CD4-positive, alpha-beta T cell treated with Interleukin-15 for 1 hour (primary cell): ENCODE data around the gene ANKRD13C.

Experiments
- DNase-seq: peaks from one replicate; pipeline ENCODE4 v3.0.0-alpha.2; 2020

ANKRD13C gene

DNA sequence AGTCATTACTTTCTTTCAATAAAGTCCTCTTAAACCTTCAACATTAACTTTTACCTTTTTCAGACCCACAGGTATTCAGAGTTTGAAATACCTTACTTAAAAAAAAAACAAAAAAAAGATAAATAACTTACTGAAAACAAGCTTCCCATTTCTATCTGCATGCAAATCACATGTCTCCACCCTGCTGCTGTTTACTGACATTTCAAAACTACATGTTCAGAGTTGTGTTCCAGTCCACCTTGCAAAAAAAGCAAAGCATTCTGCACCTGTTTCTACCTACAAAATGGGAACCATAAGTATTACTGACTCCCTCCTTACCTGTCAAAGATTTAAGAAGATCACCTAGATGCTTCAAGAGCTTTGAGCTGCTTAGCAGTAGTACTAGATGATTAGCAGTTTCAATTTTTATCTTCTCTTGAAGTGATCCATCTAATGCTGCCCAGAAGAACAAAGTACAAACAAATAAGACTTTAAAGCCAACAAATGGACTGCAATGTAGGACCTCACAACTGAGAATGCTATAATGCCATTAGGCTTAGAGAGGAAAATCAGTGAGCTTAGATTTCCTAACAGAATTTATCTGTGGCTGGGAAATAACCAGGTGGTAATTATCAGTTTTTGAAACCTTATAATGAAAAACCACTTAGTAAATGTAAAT lies 61.2 kb downstream of the ANKRD13C start:
- DNase-seq, result no peak

DNA sequence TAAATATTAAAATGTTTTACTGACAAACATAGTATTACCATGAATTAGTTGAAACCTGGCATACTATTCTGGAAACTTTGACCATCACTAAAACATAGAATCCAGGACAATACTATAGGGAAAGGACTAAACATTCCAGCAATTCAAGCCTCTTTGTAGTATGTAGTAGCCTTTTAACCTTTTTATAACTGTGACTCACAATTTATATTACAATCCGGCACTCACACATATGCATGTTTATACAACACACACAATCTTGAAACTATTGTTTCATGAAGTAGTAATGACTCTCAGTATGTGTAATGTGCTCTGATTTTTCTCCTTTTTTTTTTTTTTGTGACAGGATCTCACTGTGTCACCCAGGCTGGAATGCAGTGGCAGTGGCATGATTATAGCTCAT lies 64.3 kb downstream of the ANKRD13C start:
- no peak for DNase-seq

DNA sequence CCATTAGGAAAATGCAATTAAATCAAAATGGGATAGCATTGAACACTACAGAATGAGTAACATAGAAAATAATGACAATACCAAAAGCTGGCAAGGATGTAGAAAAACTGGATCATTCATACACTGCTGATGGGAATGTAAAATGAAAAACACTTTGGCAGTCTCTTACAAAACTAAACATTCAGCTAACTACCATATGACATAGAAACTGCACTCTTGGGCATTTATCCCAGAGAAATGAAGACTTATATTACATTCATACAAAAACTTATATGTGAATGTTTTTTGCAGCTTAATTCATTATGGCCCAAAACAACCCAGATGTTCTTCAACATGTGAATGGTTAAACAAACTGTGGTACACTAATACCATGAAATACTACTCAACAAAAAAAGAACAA lies 66.4 kb downstream of the ANKRD13C start:
- DNase-seq, result no peak

DNA sequence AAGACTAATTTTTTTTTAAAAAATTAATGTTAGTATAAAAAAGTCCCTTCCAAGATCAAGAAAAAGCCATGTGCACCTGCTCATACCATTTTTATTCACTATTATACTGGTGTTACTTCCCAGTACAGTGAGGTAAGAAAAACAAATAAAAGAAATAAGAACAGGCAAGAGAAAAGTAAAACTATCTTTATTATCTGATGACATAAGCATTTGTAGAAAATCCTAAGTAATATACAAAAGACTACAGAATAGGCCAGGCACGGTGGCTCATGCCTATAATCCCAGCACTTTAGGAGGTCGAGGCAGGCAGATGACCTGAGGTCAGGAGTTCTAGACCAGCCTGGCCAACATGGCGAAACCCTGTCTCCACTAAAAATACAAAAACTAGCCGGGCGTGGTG lies 68.1 kb downstream of the ANKRD13C start:
- no peak for DNase-seq

DNA sequence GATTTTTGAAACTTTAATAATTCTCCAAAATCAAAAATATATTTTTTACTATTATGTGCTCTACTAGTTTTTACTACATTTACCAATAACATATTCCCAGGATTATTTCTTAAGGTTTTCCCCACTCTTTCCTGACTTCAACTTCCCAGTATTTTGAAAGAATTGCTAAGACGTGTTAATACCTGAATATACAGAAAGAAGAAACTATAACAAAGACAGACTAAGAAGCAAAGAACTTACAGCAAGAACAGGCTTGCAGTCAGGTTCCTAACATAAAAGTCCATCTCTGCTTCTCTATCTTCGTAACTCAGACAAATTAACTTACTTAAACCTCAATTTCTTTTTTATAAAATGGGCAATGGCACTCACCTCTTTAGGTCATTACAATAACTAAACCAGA lies 70.2 kb downstream of the ANKRD13C start:
- DNase-seq, result no peak

DNA sequence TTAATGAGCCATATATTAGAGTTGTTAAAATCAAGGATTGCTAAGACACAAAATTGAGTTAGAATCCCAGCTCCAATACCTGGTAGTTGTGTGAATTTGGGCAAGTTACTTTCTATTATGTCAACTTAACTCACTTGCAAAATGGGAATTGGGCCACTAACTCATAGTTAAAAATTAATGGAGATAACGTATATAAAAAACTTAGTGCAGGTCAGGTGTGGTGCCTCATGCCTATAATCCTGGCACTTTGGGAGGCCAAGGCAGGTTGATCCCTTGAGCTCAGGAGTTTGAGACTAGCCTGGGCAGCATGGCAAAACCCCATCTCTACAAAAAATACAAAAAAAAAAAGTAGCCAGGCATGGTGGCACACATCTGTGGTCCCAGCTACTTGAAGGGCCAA lies 75.8 kb downstream of the ANKRD13C start:
- DNase-seq, result no peak

DNA sequence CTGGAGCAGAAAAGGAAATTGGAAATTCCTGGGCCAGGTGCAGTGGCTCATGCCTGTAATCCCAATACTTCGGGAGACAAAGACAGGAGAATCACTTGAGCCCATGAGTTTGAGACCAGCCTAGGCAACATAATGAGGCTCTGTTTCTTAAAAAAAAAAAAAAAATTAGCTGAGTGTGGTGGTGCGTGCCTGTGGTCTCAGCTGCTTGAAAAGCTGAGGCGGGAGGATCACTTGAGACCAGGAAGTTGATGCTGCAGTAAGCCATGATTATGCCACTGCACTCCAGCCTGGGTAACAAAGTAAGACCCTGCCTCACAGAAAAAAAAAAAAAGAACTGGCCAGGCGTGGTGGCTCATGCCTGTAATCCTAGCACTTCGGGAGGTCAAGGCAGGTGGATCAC lies 76.6 kb downstream of the ANKRD13C start:
- no peak for DNase-seq

DNA sequence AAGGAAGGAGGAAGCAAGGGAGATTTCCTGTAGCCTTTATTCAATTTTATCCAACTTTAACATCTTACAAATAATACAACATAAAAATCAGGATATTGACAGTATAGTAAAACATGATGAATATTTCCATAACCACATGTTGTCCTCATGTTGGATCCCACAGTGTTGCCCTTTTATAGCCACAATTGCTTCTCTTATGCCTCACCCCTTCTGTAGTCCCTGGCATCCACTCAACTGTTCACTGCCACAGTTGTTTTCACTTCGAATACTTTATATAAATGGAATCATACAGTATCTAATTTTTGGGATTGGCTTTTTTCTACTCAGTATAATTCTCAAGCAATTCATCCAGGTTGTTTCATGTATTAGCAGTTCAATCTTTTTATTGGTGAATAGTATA lies 88.6 kb downstream of the ANKRD13C start:
- no peak for DNase-seq

DNA sequence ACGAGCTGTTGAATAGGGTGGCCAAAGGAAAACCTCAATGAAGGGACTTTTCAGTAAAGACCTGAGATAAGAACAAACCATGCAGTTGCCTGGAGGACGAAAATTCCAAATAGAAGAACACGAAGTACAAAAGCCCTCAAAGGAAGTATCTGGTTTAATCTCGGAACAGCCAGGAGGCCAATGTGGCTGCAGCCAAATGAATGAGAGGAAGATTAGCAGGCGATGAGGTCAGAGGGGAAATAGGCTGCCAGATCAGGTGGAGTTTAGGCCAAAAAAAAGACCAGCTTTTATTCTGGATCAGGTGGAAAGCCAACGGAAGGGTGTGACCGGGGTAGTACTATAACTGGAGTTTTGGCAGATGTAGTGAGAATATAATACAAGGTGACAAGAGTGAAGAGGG lies 89.7 kb downstream of the ANKRD13C start:
- DNase-seq, result no peak

DNA sequence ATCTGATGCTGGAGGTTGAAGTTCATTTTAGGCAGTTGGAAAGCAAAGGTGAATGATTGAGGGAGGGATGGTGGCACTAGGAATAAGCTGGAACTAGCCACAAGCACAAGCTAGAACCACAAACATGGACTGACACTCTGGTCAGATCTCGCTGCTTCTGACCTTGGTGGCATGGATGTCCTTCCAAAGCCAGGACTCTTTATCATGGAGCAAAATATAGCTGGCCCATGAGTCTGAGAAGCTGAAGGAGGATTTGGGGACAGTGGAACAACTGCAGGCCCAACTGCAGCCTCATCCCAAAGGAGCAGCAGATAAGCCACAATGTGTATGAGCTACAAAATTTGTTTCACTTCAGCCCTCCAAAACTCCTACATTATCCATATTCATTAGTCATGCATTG lies 97.9 kb downstream of the ANKRD13C start:
- no peak for DNase-seq

DNA sequence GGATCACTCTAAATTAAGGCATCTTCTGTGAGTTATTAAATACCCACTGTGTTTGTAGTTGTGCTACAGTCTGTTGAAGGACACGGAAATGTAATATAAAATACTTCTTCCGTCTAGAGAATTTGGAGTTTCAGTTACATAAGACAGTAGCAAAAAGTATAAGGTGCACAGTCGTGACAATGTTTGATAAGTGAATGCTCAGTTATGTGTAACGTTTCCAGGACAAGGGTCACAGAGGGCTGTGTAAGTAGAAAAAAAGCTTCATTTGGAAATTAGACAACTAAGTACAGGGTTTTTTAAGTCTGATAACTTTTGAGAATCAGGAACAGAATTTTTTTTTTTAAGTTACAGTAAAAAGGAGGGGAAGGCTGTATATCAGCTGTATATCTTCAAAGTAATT lies 105.8 kb downstream of the ANKRD13C start:
- DNase-seq, result no peak

DNA sequence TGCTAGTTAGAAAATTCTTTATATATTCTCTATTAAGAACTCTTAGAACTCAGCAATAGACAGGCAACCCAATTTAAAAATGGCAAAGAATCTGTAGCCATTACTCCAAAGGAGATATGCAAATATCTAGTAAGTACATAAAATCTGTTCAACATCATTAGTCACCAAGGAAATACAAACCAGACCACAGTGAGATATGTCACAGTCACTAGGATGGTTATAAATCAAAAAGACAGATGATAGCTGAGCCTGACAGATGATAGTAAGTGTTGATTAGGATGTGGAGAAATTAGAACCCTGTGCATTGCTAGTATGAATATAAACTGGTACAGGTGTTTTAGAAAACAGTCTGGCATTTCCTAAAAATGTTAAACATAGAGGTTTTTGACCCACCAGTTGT lies 106.8 kb downstream of the ANKRD13C start:
- no peak for DNase-seq

DNA sequence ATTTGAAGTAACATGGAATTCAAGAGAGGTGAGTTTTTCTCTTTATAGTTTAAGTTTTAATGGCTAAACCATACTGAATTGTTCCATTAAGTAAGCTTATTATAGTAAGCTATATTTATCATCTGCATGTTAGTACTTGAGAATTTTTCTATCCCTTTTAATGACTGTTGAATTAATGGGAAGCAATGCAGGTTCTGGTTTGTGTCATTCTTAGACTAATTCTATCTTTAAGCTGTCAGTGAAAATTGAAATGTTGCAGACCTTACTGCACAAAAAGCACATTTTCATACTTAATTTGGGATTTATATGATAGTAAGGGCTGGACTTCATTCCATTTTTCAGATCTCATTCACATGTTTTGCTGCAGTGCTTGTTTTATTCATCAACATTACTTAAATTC lies 107.4 kb downstream of the ANKRD13C start:
- no peak for DNase-seq

DNA sequence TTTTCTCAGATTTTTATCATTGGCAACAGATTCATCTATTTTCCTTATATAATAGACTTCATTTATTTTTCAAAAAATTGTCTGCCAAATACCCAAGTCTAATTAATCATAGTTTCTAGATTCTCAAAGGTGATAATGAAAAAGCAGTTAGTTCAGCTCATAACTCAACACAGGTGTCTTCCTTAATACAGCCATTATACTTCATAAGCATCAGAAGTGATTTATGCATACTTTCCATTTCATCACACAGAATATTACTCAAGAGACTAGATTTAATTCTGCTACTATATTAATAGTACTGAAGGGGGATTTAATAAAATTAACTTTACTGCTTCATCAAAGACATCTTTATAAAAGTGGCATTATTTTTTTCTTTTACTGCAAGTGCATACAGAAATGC lies 114.6 kb downstream of the ANKRD13C start:
- DNase-seq, result no peak

DNA sequence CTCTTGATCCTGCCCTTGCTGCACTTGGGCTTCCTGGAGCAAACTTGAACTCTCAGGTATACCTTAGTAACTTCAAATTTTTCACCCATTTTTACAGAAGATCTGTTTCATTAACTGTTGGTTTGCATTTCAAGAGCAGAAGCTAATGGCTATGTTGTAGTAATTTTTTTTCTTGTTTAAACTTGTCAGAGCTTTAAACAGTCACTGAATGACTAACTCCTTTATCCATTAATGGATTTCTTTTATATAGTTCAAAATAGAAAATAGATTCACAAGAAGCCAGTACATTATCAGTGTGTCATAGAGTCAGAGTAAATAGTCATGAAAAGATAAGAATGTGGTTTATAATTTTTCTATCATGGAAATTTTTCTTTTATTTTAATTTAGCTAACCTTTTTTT lies 119.8 kb downstream of the ANKRD13C start:
- DNase-seq, result no peak

DNA sequence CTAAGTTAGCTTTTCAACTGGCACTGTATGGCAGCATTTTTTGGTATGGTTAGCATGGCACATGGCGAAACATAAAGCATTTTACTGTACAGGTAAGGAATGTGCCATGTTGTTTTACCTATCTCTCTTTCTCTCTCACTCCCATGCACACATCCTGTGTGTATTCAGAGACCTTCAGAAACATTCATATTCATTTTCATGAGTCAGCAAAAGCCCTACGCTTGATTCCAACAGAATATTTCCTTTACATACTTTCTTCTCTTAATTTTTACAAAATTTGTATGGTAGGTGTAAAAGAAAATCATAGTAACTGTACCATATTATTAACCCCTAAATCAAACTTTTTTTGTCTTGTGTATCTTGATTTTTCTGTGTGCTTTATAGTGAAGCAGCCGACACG lies 123.0 kb downstream of the ANKRD13C start:
- no peak for DNase-seq

DNA sequence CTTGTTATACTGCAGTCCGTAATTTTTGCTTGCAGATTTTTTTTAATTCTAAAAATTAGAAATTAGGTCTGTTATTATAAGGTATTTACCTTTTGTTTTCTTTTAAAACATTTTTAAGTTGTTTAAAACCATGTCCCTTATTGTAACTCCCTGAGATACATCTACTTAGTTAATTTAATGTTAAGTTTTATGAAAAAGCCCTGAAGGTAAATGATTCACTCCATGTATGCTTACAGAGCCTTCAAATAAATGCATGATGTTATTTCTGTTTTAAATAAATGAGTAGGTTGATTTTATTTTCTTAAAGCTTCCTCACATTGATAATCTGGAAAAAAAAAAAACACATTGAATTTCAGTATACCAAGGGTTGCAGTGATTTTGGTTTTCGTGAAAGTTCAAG lies 125.9 kb downstream of the ANKRD13C start:
- DNase-seq, result no peak

DNA sequence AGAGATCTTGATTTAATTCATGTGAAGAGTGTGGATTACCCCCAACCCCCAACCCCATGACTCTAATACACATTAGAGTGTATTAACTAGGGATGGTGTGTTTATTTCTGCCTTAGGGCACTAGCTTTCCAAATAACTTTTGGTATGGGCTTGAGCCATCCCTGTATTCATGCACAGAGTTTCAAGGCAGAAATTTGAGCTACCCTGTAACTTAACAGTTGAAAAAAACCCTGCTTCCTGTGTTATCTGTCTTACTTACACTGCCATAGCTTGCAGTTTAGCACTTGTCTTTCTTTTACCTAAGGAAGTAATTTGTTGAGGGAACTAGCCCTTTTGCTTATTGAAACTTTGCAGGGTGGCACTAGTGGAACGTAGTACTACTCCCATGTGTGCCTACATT lies 127.1 kb downstream of the ANKRD13C start:
- DNase-seq, result no peak

DNA sequence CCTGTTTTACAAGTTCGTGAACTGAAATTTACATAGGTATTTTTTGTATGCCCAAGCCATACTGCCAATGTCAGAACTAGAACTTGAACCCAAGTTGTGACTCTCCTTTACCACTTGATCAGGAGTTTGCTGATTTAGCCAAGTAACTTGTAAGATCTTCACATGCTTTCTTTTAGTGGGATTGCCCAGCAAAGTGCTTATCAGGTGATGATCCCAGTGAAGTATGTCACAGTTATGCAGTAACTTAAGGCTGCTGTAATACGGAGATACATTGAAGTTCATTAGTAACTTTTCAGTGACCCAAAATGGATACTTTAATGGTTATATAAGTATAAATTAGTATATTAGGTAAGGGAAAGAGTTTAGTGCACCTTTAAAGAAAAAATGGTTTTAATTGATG lies 129.6 kb downstream of the ANKRD13C start:
- DNase-seq, result no peak

DNA sequence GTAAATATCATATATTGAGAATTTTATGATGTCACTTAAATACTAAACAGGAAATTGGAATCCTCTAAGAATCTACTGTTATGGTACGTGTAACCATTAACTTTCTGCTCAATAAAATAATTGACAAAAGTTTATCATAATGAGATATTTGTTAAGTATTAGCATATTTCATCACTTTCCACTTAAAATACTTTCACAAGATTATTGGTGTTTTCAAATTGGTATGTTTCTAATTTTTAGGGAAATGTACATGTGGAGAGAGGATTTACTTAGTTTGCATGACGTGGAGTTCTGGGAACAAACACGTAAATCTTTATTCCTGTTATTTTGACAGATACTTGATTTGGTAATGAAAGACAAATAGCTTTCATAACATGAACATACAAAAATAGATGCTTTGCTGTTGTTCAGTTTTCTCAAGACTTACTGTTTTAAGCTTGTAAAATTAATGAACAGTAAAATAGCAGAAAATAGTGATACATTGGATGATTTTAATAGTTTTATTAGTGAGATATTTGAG lies 131.7 kb downstream of the ANKRD13C start:
- no peak for DNase-seq

DNA sequence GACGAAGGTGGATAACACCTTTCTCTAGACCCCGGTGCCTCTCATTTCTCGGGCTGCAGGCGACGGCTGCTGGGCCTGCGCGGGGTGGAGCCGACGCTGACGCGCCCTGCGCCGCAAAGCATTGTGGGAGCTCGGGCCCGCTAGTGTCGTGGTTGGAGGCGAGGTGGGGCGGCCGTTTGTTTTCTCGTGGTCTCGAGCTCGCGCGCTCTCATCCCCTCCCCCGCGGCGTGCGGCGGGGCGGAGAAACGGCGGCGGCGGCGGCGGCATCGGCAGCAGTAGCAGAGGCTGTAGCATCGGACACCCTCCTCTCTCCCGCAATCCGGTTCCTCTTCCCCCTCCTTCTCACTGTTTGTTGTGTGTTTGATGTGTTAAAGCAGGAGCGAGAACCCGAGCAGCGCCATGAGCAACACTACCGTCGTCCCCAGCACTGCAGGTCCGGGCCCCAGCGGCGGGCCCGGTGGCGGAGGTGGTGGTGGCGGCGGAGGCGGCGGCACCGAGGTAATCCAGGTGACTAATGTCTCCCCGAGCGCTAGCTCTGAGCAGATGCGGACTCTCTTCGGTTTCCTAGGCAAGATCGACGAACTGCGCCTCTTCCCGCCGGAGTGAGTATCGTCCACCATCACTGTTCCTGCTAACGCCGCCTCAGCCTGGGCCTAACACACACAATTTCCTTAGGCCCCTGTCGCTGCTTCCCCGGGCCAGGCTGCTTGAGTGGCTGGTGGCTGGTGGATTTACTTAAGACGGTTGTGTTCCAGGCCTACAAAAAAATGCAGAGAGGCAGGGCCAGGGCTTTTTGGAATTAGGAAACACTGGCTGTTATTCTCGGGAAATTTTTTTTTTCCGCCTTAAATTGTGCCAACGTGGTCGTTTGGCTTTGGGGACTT lies 133.0 kb downstream of the ANKRD13C start, which contains the start of gene SRSF11:
Gene SRSF11 (plus strand): TSS at position 143 of the 884 bp plus-strand sequence. CDS start 257 bp downstream, at position 400.
- DNase-seq, result peak; percentile 95

DNA sequence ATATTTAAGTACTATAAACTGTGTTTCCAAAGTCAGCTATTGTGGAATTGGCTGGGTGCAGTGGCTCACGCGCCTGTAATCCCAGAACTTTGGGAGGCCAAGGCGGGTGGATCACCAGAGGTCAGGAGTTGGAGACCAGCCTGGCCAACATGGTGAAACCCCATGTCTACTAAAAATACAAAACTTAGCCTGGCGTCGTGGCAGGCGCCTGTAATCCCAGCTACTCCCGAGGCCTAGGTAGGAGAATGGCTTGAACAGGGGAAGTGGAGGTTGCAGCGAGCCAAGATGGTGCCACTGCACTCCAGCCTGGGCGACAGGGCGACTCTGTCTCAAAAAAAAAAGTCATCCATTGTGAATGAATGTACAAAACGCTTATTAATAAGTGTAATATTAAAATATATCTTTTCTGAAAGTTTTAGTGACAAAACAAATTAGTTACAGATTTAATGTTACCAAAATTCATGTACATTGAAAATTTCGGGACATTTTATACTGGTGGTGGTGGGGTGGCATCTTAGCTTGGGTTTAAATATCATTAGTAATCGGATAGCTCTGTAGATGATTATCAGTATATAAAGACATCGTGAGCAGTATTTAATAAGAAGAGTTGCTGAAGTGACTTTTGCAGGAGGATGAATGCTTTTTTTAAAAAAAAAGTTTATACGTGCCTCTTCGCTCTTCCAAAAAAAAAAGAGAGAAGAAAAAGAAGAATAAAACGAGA lies 133.8 kb downstream of the ANKRD13C start:
- DNase-seq, result no peak

DNA sequence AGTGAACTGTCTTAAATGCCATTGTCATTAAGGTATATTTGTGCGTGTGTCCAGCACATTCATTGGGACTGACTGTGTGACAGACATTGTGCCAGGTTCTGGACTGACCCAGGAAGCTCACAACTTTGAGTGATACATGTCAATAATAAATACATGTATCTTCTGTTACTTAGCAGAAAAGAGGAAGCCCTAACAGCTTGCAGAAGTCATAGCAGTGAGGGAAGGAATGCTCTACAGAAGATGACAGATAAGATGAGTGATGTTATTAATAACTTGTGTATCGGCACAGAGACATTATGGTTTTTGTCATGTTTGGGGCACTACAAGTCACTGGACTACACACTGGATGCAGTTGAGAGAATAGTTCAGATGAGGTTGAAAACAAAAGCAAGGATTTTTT lies 134.5 kb downstream of the ANKRD13C start:
- DNase-seq, result no peak

DNA sequence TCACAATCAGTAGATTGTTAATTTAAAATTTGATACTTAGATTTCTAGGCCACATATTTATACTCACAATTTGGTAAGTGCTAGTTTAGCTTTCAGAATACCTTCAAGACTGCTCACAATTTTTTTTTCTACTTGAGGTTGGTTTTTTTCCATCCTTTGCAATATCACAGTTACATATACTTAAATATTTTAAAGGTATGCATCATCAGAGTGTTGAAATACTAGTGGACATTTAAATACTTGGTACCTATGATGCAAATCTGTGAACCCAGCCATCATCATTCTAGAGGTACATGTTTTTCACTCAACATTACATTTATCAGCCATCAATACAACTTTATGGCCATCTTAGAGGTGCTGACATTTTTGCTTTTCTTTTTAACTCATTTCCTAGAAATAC lies 143.0 kb downstream of the ANKRD13C start:
- DNase-seq, result no peak
